Gastroesophageal sphincter (tissue), 4 donors: Measurements from ENCODE around the gene CD82. TPM values are rescaled to one million over a fixed set of nuclear protein-coding genes. Genes with fewer than 3 reads are reported as not detected.
A peak's percentile ranks its signal among the peaks of the same experiment; 100 is the strongest.

Source experiments
- ATAC-seq: fragments of 150-250 bp; one replicate; pipeline ENCODE4 v1.9.1; 2016; ENCODE audit warnings: mild to moderate bottlenecking, moderate library complexity
- H3K27ac ChIP-seq, 4 donors: fragments of 200-600 bp; sonication (generic) in 3 of 4; 1 replicate in 3 of 4; 2 replicates in 1 of 4; pipeline ENCODE4 v1.5.1; 2016 to 2019
- H3K27me3 ChIP-seq: fragments of 200-600 bp; sonication (generic); one replicate; pipeline ENCODE4 v1.5.1; 2019
- H3K36me3 ChIP-seq, 2 donors: fragments of 200-600 bp; sonication (generic); one replicate each; pipeline ENCODE4 v1.5.1; 2019; ENCODE audit warnings: control low read depth in 1 of 2
- H3K4me1 ChIP-seq, 3 donors: fragments of 200-600 bp; sonication (generic); 1 replicate in 2 of 3; 2 replicates in 1 of 3; pipeline ENCODE4 v1.5.1; 2016 to 2019; ENCODE audit warnings: control low read depth in 2 of 3
- H3K4me3 ChIP-seq, 2 donors: fragments of 200-600 bp; sonication (generic); one replicate each; pipeline ENCODE4 v1.5.1; 2019; ENCODE audit warnings: mild to moderate bottlenecking in 1 of 2, moderate library complexity in 1 of 2
- H3K9me3 ChIP-seq, 3 donors: fragments of 200-600 bp; sonication (generic); one replicate each; pipeline ENCODE4 v1.5.1; 2017 to 2019; ENCODE audit warnings: control low read depth in 2 of 3
- EP300 ChIP-seq: sonication (generic); formaldehyde crosslinking; IDR thresholded peaks from one replicate; pipeline ENCODE4 v1.6.1; 2017; ENCODE audit warnings: antibody characterized with exemption, mild to moderate bottlenecking
- POLR2A ChIP-seq, 2 donors: fragments of 450-650 bp; IDR thresholded peaks; one replicate each; pipeline ENCODE4 v1.6.1; 2017; ENCODE audit warnings: antibody characterized with exemption in 2 of 2, mild to moderate bottlenecking in 2 of 2, moderate library complexity in 1 of 2
- POLR2AphosphoS5 ChIP-seq: sonication (generic); formaldehyde crosslinking; IDR thresholded peaks from one replicate; pipeline ENCODE4 v1.6.1; 2017; ENCODE audit warnings: antibody characterized with exemption
- WGBS, 2 donors: methylation state at CpG; one replicate each; pipeline ENCODE4 v1.1.5; 2018; ENCODE audit warnings: low coverage in 1 of 2; 5-methylcytosine and 5-hydroxymethylcytosine counted together
- total RNA-seq, 4 donors: library from RNA; depleted of rRNA; stranded (reverse); fragments of >200 nt; gene quantifications; one replicate each; pipeline ENCODE4 v1.1.0, GENCODE V29; 2016
- TF ChIP-seq, protein P1 (sequence below), 4 experiments: fragments of 200-600 bp in 2 of 4; fragments of 450-650 bp in 2 of 4; sonication (generic) in 1 of 4; IDR thresholded peaks; one replicate each; pipeline ENCODE4 v1.5.1; 2017 to 2019; ENCODE audit warnings: antibody characterized with exemption in 4 of 4, mild to moderate bottlenecking in 2 of 4, moderate library complexity in 2 of 4

CD82 gene
- total RNA-seq, 4 donors from 2014 or later, result 12.7 to 24.0 (median 19.1) TPM

DNA sequence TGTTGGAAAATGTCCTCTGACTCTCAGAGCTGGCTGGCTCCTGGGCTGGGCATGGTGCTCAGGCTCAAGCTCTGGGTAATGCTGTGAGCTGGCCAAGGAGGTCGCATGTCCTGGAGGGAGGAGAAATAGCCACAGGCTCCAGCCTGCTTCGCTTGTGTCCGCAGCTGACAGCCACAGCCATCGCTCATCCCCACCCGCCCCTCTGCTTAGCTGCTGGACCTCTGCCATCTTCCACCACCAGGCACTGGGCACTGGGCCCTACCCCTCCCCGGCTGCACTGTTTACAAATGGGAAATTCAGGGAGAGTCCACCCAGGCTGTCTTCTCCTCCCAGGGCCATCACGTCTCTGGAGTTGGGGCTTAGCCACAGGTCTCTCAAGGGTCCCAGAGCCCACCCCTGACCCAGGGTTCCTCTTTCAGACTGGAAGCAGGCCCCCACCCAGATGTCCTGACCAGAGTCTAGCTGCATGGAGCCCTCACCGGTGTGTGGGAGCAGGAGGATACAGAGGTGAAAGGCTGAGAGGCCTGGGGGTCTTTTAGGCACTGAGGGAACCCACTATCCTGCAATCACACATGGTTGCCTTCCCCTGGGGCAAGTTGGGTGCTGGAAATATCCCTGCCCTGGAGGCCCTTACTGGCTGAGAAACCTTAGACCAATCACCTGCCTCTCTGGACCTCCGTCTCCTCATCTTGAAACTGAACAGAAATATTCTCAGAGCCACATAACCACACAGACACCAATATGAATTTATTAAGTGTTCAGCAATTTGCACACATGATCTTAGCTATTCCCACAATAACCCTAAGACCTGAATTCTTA lies 62.7 kb downstream of the CD82 start:
- Histone ChIP-seq H3K27ac (peak overlapping the region; percentile 71 to 81 (median 78)), H3K36me3 (no peaks in the 10 kb centered on the region), H3K27me3 (no peaks in the 10 kb centered on the region), H3K4me1 (peaks cover 0 to 62% (median 17%) of the 10 kb centered on the region in 3 donors), H3K9me3 (no peaks in the 10 kb centered on the region), H3K4me3 (no peak overlapping the region)
- peak; percentile 88 for TF ChIP-seq POLR2AphosphoS5
- TF ChIP-seq, protein P1, sequence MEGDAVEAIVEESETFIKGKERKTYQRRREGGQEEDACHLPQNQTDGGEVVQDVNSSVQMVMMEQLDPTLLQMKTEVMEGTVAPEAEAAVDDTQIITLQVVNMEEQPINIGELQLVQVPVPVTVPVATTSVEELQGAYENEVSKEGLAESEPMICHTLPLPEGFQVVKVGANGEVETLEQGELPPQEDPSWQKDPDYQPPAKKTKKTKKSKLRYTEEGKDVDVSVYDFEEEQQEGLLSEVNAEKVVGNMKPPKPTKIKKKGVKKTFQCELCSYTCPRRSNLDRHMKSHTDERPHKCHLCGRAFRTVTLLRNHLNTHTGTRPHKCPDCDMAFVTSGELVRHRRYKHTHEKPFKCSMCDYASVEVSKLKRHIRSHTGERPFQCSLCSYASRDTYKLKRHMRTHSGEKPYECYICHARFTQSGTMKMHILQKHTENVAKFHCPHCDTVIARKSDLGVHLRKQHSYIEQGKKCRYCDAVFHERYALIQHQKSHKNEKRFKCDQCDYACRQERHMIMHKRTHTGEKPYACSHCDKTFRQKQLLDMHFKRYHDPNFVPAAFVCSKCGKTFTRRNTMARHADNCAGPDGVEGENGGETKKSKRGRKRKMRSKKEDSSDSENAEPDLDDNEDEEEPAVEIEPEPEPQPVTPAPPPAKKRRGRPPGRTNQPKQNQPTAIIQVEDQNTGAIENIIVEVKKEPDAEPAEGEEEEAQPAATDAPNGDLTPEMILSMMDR (IDR thresholded peaks at IDR 0.05), result peak in 3 of 4 experiments; percentile 6 to 36 (median 20)
- no peak for TF ChIP-seq POLR2A (IDR thresholded peaks at IDR 0.05)
- no peak for TF ChIP-seq EP300
- ATAC-seq, result peak; percentile 90
- 50 to 100% methylated on average over 1 of the region's 9 CpGs for WGBS, 2 donors

DNA sequence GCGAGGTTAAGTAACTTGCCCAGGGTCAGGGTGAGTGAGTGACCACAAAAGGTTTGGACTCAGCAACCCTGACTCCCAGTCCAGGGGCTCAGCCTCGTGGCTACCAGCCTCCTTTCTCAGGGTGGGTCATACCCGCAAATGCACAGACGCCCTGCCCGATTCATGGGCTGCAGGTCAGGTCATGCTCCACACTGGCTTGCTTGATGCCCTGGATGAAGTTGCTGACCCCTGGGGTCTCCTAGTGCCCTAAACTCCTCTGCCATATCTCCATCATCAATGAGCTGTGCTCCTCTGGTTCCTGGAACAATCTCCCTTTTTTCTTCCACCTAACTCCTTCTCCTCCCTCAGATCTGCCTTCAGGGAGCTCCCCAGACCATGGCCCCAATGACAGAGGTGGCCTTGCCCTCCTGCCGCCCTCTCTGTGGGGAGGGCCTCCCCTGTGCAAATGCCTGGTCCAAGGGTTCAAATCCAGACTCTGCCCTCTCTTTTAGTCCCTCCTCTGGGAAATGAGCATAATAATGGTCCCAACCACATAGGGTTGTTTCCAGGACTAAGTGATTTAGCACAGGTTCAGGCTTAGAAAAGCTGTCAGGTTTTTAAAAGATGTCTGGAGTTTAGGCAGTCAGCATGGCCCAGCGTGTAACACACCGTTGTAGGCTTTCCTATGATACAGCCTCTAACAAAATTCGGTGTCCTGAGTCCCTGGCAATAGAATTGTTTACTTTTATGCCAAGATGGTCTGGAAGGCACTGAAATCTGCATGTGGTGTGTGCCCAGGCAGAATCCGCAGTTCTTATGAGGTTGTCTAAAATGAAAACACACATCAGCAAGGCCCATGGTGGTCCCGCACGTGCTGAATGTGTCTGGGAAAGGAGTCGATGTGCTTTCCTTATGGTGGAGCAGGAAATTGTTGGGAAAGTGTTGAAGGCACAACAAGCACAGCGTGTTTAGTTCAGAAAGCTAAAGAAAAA lies 63.6 kb downstream of the CD82 start:
- Histone ChIP-seq H3K4me3 (no peak overlapping the region), H3K27me3 (no peaks in the 10 kb centered on the region), H3K9me3 (no peaks in the 10 kb centered on the region), H3K36me3 (no peaks in the 10 kb centered on the region), H3K27ac (peak overlapping the region in 3 of 4 donors; percentile 77 to 81 (median 80)), H3K4me1 (peaks cover 0 to 62% (median 12%) of the 10 kb centered on the region in 3 donors)
- no peak for ATAC-seq
- 69 to 78% methylated on average over 8 to 10 of the region's 14 CpGs for WGBS, 2 donors
- no peak for TF ChIP-seq EP300
- TF ChIP-seq POLR2A (IDR thresholded peaks at IDR 0.05), result no peak
- peak; percentile 34 for TF ChIP-seq POLR2AphosphoS5
- TF ChIP-seq, protein P1 (IDR thresholded peaks at IDR 0.05), result no peak

DNA sequence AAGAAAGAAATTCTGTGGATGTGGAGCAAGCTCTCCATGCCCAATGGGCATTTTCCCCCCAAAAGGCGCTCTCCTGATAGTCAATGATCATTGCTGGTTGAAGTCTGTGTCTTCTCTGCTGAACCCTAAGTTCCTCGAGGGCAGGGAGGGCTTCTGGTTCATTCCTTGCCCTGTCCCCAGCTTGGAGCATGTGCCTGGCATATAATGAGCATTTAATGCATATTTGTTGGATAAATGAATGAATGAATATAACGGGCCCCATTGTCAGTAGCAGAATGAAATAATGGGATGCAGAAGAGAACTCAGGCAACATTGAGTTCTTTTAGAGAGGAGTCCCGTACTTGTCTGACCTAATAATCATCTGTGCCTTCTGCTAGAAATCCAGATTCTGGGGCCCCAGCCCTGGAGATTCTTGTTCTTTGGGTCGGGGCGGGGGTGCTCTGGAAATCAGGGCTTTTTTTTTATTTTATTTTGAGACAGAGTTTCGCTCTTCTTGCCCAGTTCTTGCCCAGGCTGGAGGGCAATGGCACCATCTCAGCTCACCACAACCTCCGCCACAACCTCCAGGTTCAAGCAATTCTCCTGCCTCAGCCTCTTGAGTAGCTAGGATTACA lies 64.4 kb downstream of the CD82 start:
- WGBS, 2 donors, result 85 to 90% methylated on average over 7 to 8 of the region's 8 CpGs
- Histone ChIP-seq H3K36me3 (no peaks in the 10 kb centered on the region), H3K27me3 (no peaks in the 10 kb centered on the region), H3K4me3 (no peak overlapping the region), H3K9me3 (no peaks in the 10 kb centered on the region), H3K27ac (peak overlapping the region in 2 of 4 donors; percentile 80 to 81), H3K4me1 (peaks cover 0 to 67% (median 20%) of the 10 kb centered on the region in 3 donors)
- ATAC-seq, result no peak
- TF ChIP-seq POLR2AphosphoS5 (no peak), EP300 (no peak), POLR2A (IDR thresholded peaks at IDR 0.05) (no peak)
- TF ChIP-seq, protein P1 (IDR thresholded peaks at IDR 0.05), result no peak

DNA sequence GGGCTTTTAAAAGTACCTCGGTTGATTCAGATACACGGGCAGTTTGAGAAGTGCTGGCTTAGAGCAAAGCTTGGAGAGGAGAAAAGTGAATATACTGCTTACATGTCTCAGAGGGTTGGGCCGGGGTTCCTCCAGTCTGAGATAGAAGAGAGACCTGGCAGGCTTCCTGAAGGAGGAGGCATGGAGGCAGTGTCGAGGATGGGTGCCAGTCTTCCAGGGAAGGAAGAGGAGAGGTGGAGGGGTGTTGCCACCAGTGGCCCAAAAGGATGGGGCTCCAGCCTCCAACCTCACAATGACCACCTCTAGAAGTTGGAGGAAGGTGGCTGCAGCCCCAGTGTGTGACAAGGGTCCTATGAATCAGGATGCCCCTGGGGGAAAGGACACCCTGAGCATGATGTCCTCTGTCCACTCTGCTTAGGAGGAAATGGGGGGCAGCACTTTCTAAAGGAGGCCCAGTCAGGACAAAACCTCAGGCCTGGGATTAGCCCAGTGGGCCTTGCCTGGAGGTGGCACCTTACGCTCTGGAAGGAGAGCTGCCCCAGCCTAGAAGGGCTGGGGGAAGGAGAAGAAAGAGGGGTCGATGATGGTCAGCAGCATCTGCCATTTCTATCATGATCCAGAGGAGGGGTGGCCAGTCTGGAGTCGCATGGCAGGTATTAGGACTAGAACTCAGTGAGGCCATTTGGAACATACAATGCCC lies 65.2 kb downstream of the CD82 start:
- ATAC-seq, result no peak
- Histone ChIP-seq H3K27me3 (no peaks in the 10 kb centered on the region), H3K36me3 (no peaks in the 10 kb centered on the region), H3K4me3 (no peak overlapping the region), H3K27ac (no peak overlapping the region), H3K9me3 (no peaks in the 10 kb centered on the region), H3K4me1 (peaks cover 0 to 72% (median 20%) of the 10 kb centered on the region in 3 donors)
- WGBS, 2 donors, result 100% methylated on average over 1 to 5 of the region's 7 CpGs
- TF ChIP-seq POLR2AphosphoS5 (no peak), EP300 (no peak), POLR2A (IDR thresholded peaks at IDR 0.05) (no peak)
- TF ChIP-seq, protein P1 (IDR thresholded peaks at IDR 0.05), result no peak
